G401.6 (cell line): ENCODE measurements around the gene SND1.

ENCODE experiments used
- FAIRE-seq: peaks from 2 replicates; lab custom pipeline; 2012; peaks lifted over from hg19 to GRCh38; lab: Jason Lieb, UNC

Gene SND1

GRCh38 chr7:127683776-127684681, 32.0 kb downstream of the SND1 start:
- FAIRE-seq = no peak

DNA sequence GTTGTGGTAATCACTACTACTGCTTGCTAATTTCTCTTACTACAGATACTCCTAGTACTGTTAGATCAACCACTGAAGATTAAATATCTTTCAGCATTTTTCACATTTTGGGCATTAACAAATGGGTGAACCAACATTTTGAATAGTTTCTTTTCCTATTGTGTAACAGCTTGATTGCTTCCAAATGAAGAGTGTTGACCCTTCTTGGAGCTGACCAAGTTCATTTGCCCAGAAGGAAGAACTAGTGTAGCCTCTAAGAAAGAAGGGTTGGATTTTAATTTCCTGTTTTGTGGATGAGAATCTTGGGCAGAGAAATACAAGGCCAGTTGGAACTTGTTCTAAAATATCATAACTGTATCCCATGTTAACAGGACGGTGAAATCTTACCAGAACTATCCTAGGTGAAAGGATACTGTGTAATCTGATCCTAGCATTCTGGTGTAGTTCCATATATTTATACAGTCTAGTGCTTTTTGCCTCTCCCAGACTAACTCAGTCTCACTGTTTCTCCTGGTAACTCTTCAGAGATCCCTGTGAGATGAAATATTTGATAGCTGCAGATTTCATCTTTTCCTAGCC, 37.3 kb downstream of the SND1 start:
- FAIRE-seq = no peak

DNA sequence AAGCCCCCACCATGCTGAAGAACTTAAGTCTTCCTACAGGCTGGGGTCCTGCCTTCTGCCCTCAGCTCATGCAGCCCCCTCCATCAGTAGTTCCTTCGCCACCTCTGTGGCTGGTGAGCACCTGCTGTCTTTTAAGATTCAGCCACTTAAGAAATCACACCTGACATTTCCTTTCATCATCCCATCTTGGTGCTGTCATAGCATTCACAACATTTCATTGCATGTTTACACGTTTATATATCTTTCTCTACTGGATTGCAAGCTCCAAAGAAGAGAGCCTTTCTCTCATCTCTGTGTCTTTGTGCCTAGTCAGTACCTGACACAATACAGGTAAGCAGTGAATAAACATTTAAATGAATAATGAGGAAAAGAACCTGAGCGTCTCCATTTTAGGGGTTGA, 38.3 kb downstream of the SND1 start:
- no peak for FAIRE-seq

GRCh38 chr7:127690806-127691205, 38.8 kb downstream of the SND1 start:
- no peak for FAIRE-seq

DNA sequence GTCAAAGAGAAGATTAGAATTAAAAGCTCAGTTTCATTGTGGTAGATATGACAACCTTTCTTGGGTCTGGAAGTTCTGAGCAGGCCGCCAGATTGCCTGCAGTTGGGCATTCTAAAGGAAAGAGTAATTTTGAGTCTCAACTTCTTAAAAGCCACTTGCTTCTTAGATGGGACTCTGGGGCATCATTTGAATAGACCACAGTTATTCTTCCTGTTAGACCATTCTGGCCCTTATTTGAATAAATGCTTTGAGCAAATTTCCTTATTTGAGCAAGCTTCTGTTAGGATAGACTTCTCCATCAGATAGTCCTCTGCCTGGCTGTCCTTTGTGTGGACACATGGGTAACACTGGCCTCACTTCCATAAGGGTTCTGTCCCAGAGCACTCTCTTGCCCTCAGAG, 40.2 kb downstream of the SND1 start:
- FAIRE-seq = no peak

DNA sequence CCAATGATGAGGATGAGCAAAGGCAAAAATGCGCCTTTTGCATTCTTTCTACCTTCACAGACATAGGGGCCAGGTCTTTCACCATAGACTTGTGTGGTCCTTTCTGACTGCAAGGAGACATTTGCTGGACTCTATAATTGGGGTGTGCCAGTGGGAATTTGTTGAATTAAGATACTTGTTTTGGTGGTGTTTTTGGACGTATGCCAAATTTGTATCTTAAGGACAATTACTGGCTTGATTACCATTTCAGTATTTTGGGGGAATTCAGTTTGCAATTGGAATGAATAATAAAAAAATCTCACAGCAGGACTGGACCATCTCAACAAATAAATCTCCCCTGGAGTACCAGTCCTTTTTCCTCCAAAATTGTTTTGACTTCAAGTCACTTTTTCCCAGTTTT, 47.9 kb downstream of the SND1 start:
- no peak for FAIRE-seq

DNA sequence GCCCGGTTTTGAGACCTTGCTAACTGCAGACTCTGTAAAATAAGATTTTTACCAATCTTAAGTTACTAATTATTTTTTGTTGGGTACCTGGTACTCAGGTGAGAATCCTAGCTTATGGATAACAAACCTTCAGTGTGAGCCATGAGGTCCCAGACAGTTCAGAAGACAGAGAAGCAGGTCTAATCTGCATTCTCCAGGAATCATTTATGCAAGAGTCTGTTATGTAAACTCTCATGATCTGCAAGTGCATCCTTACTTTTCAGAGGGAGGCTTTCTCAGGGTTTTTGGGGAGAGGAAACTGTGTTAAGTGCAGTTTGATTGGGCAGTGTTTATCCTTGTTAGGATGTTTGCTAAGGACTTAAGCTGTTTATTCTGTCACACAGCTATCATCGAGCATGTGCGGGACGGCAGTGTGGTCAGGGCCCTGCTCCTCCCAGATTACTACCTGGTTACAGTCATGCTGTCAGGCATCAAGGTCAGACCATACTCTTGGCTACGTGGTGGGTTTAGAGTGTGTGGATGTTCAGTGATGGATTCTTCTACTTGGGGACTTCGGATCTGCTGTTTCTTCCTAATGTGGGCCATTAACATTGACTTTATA, 50.2 kb downstream of the SND1 start:
- FAIRE-seq = no peak

- no peak for FAIRE-seq
These were observed 50.9 kb downstream of the SND1 start for GRCh38 chr7:127702938-127703337.

GRCh38 chr7:127704211-127704610, 52.2 kb downstream of the SND1 start:
- no peak for FAIRE-seq

DNA sequence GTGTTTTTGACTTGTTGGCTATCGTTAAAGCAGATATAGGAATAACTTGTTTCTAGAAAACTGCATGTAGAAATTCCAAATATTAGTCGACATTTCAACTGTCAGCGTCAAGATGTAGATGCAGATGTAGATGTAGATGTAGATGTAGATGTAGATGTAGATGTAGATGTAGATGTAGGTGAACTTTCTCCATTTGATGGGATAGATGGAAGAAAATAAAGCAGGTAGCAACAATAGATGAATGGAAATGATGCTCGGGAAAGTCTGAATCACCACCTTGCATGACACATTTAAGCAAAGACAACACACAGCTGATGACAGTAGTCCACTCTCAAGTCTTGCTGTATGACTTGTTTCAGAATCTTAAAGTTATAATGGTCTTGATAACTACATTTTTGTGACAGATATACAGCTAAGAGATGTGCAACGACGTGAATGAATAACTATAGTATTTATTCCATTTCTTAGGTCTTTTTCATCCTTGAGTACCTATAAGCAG, 53.5 kb downstream of the SND1 start:
- no peak for FAIRE-seq

GRCh38 chr7:127706766-127707165, 54.8 kb downstream of the SND1 start:
- no peak for FAIRE-seq

DNA sequence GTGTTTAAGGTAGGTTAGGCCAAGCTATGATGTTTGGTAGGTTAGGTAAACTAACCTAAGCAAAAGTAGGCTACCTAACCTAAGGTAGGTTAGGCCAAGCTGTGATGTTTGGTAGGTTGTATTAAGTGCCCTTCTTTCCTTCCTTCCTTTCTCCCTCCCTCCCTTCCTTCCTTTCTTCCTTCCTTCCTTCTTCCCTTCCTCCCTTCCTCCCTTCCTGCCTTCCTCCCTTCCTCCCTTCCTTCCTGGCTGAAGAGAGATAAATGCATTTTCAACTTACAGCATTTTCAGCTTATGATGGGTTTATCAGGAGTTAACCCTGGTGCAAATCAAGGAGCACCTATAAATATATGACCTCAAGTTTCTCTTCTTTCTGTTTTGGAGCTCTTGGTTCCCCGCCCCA, 56.2 kb downstream of the SND1 start:
- no peak for FAIRE-seq

GRCh38 chr7:127708788-127709187, 56.8 kb downstream of the SND1 start:
- FAIRE-seq = peak; percentile 87

DNA sequence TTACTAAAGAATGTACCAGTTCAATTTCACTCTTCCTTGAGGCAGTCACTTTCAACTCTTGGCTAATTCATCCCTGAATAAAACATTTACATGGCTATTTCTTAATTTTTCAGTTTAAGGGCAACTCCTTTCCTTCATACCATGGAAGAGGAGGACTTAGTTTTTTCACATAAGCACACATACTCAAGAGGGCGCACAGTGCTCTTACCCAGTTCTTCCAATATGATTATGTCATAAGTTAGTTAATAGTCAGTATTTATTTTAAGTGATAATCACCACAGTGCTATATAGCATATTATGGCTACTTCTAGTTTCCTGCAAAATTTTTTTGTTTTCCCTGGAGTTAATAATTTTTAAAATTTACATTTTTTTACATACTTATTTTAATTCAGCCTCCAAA, 58.6 kb downstream of the SND1 start:
- FAIRE-seq = no peak

DNA sequence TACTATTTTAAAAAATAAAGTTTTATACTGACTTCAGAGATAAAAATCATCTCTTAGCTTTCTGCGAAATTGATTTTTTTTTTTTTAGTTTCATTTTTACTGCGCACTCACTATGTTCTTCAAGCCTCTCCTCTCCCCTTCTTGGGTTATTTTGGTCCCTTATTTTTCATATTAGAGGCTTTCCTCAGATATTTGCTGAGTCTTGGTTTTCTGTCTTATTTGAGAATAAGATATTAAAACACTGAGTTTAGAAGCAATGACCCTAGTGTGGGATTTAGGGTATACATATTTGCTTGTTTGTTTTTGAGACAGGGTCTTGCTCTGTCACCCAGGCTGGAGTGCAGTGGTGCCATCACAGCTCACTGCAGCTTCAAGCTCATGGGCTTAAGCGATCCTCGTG, 59.9 kb downstream of the SND1 start:
- FAIRE-seq = no peak

DNA sequence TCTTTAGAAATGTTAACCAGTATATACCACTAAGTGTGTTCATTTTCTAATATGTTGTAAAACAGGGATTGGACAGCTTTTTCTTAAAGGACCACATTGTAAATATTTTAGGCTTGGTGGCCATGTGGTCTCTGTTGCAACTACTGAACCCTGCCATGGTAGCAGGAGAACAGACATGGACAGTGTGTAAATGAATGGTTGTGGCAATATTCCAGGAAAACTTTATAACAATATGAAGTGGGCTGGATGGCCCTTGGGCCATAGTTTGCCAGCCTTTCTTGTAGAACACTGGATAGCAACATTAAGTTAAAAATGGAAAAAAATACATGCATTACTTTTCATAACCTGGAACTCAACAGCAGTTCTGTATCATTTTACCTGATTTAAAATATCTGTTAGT, 61.0 kb downstream of the SND1 start:
- FAIRE-seq = no peak

DNA sequence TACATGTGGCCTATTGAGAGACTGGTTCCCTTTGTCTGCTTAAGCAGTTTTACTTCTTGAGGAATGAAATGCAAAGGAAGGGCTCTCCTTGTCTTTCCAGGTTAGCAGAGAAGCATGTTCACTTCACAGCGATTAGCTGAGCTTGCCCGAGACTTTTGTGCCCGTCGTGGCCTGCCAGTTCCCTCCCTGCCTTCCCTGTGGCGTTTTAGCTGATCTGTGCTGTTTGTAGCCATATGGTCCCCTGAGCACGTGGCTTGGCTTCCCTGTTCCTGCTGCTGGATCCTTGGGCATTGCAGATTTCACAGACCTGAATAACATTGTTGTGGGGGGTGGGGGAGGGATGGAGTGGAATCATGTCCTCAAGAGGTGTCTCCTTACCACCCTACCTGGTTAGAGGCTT, 61.8 kb downstream of the SND1 start:
- no peak for FAIRE-seq

DNA sequence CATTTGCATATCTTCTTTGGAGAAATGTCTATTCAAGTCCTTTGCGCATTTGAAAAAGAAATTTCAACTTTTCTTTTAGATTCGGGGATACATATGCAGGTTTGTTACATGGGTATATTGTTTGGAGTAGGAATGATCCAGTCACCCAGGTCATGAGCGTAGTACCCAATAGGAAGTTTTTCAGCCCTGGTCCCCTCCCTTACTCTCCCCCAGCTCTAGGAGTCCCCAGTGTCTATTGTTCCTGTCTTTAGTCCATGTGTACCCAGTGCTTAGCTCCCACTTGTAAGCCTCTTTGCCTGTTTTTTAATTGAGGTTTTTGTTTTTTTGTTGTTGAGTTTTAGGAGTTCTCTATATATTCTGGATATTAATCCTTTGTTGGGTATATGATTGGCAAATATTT, 63.3 kb downstream of the SND1 start:
- no peak for FAIRE-seq

- FAIRE-seq = no peak
These were observed 63.9 kb downstream of the SND1 start for GRCh38 chr7:127715901-127716300.

DNA sequence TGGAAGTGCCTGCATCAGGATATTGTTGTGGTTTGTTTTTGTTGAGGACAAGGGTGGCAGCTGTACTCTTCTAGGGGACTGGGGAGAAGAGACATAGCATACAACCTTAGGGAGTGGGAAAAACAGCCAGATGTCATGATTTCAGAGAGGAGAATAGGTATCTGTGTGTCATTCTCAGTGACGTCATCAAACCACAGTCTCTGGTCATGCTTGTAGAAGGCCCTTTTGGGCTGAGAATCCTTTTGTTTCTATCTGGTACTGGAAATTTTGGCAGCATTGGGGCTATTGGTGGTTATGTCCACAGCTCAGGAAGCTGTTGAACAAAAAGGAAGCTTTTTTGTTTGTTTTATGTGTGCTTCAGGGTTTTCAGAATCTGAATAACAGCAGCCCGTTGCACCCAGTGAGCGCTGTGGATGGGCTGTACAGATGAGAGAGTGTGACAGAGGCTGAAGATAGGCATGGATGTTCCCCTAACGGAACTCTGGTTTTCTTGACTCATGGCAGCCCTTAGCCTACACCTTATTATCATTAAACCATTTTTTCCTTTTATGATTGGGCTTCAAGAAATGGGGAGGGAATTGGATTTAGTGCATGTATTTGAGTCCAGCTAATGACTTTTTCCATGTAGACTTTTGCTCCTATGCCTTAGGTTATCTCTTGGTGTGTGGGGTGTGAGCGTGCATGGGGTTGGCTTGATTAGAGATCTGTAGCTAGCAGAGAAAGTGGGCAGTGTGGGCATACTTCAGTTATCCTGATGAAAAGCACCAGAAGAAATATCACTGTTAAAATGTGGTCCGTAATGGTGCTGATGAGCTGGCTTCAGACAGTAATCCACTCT, 65.7 kb downstream of the SND1 start:
- no peak for FAIRE-seq

GRCh38 chr7:127718340-127718679, 66.3 kb downstream of the SND1 start:
- FAIRE-seq = no peak

- no peak for FAIRE-seq
These were observed 74.5 kb downstream of the SND1 start for GRCh38 chr7:127726476-127726875.
